ENCODE measurements around the gene FAM124A.

Gene FAM124A

DNA sequence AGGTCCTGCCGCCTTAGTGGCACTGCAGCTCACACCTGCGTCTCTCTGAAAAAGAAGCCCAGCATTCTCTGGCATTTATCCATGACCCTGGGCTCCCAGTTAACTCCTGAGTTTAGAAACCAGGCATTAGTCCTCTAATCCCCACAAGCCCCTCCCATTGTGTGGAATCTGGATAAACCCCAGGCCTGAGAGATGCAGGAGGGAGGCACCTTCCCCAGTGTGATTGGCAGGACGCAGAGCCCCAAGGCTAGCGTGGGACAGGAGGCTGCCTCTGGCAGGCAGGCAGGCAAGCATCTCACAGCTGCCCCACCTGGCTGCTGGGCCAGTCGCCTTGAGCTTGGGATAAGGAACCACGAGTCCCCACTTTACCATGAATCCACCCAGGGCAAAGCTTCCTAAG lies 106.3 kb downstream of the FAM124A start:
- Histone ChIP-seq H3K9ac (ENCODE audit: low read length) (no peak overlapping the region), H3K36me3 (ENCODE audit: control insufficient read depth, insufficient read depth, low read length, severe bottlenecking) (no peaks in the 10 kb centered on the region), H3K4me1 (ENCODE audit: control insufficient read depth, insufficient read depth, low read length) (peaks cover 7% of the 10 kb centered on the region), H3K27me3 (replicated peaks; ENCODE audit: control insufficient read depth, insufficient read depth, low read length) (no peaks in the 10 kb centered on the region), H3K4me3 (ENCODE audit: low read length) (no peak overlapping the region), H3K9me3 (ENCODE audit: control insufficient read depth, low read length) (no peaks in the 10 kb centered on the region)
- DNase-seq (ENCODE audit: low read depth) = no peak

DNA sequence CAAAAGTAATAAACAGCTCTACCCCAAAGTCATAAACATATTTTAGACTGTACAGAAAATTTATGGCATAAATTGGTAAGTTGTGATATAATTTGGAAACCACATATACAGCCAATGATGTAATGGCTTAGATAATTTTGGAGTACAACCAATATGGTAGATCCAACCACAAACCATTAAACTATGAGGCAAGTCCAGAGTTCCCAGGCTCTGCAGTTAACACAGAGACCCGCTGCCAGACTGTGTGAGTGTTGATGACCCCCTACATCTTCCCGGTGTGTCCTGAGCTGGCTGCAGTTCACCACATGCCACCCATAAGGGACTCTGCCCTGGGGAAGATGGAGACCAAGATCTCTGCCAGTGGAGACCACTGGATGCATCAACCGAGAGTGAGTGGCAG lies 107.4 kb downstream of the FAM124A start:
- Histone ChIP-seq H3K27me3 (replicated peaks; ENCODE audit: control insufficient read depth, insufficient read depth, low read length) (no peaks in the 10 kb centered on the region), H3K4me3 (ENCODE audit: low read length) (no peak overlapping the region), H3K36me3 (ENCODE audit: control insufficient read depth, insufficient read depth, low read length, severe bottlenecking) (no peaks in the 10 kb centered on the region), H3K9me3 (ENCODE audit: control insufficient read depth, low read length) (no peaks in the 10 kb centered on the region), H3K4me1 (ENCODE audit: control insufficient read depth, insufficient read depth, low read length) (peaks cover 3% of the 10 kb centered on the region), H3K9ac (ENCODE audit: low read length) (no peak overlapping the region)
- DNase-seq (ENCODE audit: low read depth) = no peak

DNA sequence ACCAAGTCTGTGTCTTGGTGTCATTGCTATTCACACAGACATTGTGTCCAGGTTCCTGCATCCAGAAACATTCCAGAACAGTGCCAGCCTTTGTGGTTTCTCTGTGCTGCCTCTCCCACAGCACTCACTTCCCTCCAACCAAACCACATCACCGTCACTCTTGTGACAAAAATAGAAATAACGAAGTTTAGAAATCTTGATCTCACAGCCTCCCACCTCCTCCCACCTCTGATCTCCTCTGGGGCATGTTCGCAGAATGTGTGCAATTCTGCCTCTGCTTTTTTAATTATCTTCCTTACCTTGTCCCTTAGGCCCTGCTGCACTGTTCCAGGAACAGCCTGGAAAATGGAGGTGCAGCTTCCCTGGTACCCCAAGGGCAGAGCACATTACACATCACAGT lies 108.6 kb downstream of the FAM124A start:
- H3K9me3 ChIP-seq (ENCODE audit: control insufficient read depth, low read length) = no peaks in the 10 kb centered on the region
- H3K27me3 ChIP-seq (replicated peaks; ENCODE audit: control insufficient read depth, insufficient read depth, low read length) = no peaks in the 10 kb centered on the region
- H3K36me3 ChIP-seq (ENCODE audit: control insufficient read depth, insufficient read depth, low read length, severe bottlenecking) = no peaks in the 10 kb centered on the region
- H3K4me1 ChIP-seq (ENCODE audit: control insufficient read depth, insufficient read depth, low read length) = peaks cover 3% of the 10 kb centered on the region
- DNase-seq (ENCODE audit: low read depth) = no peak
- no peak overlapping the region for H3K4me3 ChIP-seq (ENCODE audit: low read length)
- no peak overlapping the region for H3K9ac ChIP-seq (ENCODE audit: low read length)

DNA sequence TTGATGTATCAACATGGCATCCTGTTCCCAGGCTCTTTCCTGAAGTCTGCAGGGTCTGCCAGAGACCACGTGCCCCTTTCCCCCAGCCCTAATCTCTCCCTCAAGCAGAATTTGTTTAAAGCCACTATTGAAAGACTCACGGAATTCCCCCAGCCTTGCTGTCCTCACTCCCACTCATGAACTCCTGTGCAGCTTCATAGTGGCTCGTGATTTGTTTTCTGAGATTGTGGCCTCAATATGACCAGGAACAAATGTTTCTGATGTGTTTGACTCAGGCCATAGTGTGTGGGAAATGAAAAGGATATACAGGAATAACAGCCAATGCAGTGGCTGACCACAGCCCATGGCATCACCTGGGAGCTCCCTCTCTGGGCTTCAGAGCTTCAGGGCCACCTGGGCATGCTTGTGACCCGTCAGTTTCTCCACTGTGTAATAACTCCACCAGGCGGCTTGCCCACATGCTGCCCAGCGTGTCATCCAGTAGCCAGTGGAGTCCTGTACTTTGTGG lies 109.2 kb downstream of the FAM124A start:
- H3K36me3 ChIP-seq (ENCODE audit: control insufficient read depth, insufficient read depth, low read length, severe bottlenecking) = no peaks in the 10 kb centered on the region
- peaks cover 3% of the 10 kb centered on the region for H3K4me1 ChIP-seq (ENCODE audit: control insufficient read depth, insufficient read depth, low read length)
- no peak overlapping the region for H3K4me3 ChIP-seq (ENCODE audit: low read length)
- H3K9ac ChIP-seq (ENCODE audit: low read length) = no peak overlapping the region
- H3K27me3 ChIP-seq (replicated peaks; ENCODE audit: control insufficient read depth, insufficient read depth, low read length) = no peaks in the 10 kb centered on the region
- no peak for DNase-seq (ENCODE audit: low read depth)
- H3K9me3 ChIP-seq (ENCODE audit: control insufficient read depth, low read length) = no peaks in the 10 kb centered on the region

DNA sequence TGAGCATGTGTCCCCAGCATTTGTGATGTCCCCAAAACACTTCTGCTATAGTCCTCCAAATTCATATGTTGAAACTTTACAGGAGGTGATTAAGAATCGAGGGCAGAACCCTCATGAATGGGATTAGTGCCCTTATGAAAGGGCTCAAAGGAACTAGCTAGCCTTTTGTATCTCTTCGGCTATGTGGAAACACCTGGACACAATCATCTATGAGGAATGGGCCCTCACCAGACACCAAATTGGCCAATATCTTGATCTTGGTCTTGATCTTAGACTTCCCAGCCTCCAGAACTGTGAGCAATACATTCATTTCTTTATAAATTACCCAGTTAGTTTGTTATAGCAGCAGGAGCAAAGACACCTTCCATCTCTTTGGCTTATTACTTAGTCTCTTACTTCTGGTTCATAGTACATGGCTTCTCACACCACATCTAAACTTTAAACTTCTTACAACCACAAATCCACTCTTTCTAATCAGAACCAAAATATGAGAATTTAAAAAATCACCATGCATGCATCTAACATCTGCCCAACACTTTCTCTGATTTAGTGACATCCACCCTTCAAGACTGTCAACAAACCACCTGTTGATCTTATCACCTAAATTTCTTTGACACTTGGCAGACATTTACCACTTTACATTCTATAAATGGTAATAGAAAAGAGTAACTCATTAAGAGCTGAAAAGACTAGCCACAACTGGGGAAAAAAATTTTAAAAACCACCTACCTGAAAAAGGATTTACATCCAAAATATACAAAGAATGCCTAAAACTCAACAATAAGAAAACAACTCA lies 110.6 kb downstream of the FAM124A start:
- Histone ChIP-seq H3K4me1 (ENCODE audit: control insufficient read depth, insufficient read depth, low read length) (peaks cover 3% of the 10 kb centered on the region), H3K9me3 (ENCODE audit: control insufficient read depth, low read length) (no peaks in the 10 kb centered on the region), H3K4me3 (ENCODE audit: low read length) (no peak overlapping the region), H3K9ac (ENCODE audit: low read length) (no peak overlapping the region), H3K27me3 (replicated peaks; ENCODE audit: control insufficient read depth, insufficient read depth, low read length) (no peaks in the 10 kb centered on the region), H3K36me3 (ENCODE audit: control insufficient read depth, insufficient read depth, low read length, severe bottlenecking) (no peaks in the 10 kb centered on the region)
- DNase-seq (ENCODE audit: low read depth) = no peak

DNA sequence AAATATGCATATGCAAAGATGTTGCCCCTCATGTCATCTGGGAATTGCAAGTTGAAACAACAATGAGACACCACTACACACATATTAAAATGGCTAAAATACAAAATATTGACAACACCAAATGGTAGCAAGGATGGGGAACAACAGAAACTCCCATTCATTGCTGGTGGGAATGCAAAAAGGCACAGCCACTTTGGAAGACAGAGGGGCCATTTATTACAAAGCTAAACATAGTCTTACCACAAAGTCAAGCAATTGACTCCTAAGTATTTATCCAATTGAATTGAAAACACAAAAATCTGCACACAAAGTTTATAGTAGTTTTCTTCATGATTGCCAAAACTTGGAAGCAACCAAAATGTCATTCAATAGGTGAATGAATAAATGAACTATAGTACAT lies 111.2 kb downstream of the FAM124A start:
- Histone ChIP-seq H3K4me1 (ENCODE audit: control insufficient read depth, insufficient read depth, low read length) (peaks cover 3% of the 10 kb centered on the region), H3K27me3 (replicated peaks; ENCODE audit: control insufficient read depth, insufficient read depth, low read length) (no peaks in the 10 kb centered on the region), H3K4me3 (ENCODE audit: low read length) (no peak overlapping the region), H3K36me3 (ENCODE audit: control insufficient read depth, insufficient read depth, low read length, severe bottlenecking) (no peaks in the 10 kb centered on the region), H3K9ac (ENCODE audit: low read length) (no peak overlapping the region), H3K9me3 (ENCODE audit: control insufficient read depth, low read length) (no peaks in the 10 kb centered on the region)
- no peak for DNase-seq (ENCODE audit: low read depth)

DNA sequence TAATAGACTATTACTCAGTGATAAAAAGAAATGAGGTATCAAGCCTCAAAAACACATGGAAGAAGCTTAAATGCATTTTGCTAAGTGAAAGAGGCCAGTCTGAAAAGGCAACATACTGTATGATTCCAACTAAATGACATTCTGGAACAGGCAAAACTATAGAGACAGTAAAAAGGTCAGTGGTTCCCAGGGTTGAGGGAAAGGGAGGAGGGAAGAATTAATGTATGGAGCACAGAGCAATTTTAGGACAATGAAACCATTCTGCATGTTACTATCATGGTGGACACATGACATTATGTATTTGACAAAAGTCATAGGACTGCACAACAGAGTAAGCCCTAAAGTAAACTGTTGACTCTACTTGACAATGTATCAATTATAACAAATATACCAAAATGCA lies 111.6 kb downstream of the FAM124A start:
- no peaks in the 10 kb centered on the region for H3K9me3 ChIP-seq (ENCODE audit: control insufficient read depth, low read length)
- H3K9ac ChIP-seq (ENCODE audit: low read length) = no peak overlapping the region
- H3K27me3 ChIP-seq (replicated peaks; ENCODE audit: control insufficient read depth, insufficient read depth, low read length) = no peaks in the 10 kb centered on the region
- no peaks in the 10 kb centered on the region for H3K36me3 ChIP-seq (ENCODE audit: control insufficient read depth, insufficient read depth, low read length, severe bottlenecking)
- H3K4me3 ChIP-seq (ENCODE audit: low read length) = no peak overlapping the region
- DNase-seq (ENCODE audit: low read depth) = no peak
- H3K4me1 ChIP-seq (ENCODE audit: control insufficient read depth, insufficient read depth, low read length) = peaks cover 3% of the 10 kb centered on the region

Measured in adipocyte (in vitro differentiated cells).